Peyer's patch (tissue), 4 donors: ENCODE results near the gene HTR1B.

Experiments
- POLR2A ChIP-seq, 2 donors: fragments of 450-650 bp; IDR thresholded peaks; one replicate each; pipeline ENCODE4 v1.5.1; 2017; ENCODE audit warnings: antibody characterized with exemption in 2 of 2, mild to moderate bottlenecking in 2 of 2, moderate library complexity in 2 of 2
- TF ChIP-seq, protein P1 (sequence below), 6 experiments: fragments of 450-650 bp in 4 of 6; fragments of 200-600 bp in 2 of 6; sonication (generic) in 1 of 6; IDR thresholded peaks; one replicate each; pipeline ENCODE4 v1.5.1; 2017 to 2019; ENCODE audit warnings: antibody characterized with exemption in 6 of 6, mild to moderate bottlenecking in 3 of 6, moderate library complexity in 1 of 6

DNA sequence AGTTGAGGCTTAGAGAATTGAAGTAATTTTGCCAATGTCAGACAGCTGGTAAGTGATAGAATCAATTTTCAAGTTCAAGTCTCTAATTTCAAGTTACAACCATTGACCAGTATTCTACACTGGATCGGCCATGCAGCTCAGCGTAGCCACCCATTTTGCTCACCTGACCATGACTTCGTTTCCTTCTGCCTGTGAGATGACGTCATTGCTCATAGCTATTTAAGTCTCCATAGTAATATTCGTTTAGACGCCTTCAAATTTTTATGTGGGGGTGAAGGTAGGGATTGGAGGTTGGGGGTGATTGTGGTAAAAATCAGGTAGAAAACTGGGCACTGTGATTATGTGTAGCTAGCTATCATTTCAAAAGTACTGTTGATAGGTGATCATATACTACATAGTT lies 5.6 kb upstream of the HTR1B start:
- TF ChIP-seq POLR2A (IDR thresholded peaks at IDR 0.05): no peak
- TF ChIP-seq, protein P1, sequence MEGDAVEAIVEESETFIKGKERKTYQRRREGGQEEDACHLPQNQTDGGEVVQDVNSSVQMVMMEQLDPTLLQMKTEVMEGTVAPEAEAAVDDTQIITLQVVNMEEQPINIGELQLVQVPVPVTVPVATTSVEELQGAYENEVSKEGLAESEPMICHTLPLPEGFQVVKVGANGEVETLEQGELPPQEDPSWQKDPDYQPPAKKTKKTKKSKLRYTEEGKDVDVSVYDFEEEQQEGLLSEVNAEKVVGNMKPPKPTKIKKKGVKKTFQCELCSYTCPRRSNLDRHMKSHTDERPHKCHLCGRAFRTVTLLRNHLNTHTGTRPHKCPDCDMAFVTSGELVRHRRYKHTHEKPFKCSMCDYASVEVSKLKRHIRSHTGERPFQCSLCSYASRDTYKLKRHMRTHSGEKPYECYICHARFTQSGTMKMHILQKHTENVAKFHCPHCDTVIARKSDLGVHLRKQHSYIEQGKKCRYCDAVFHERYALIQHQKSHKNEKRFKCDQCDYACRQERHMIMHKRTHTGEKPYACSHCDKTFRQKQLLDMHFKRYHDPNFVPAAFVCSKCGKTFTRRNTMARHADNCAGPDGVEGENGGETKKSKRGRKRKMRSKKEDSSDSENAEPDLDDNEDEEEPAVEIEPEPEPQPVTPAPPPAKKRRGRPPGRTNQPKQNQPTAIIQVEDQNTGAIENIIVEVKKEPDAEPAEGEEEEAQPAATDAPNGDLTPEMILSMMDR (IDR thresholded peaks at IDR 0.05): no peak
